ENCODE data around the gene AADAT.

- TF ChIP-seq CTCF (IDR thresholded peaks at IDR 0.05) (no peak), EP300 (IDR thresholded peaks at IDR 0.05) (no peak), POLR2AphosphoS5 (IDR thresholded peaks at IDR 0.05) (no peak), POLR2A (IDR thresholded peaks at IDR 0.05) (no peak)
Measured at GRCh38 chr4:170022211-170022610, 67.5 kb downstream of the AADAT start.
